Measurements from ENCODE around the gene TNS1. TPM values are rescaled to one million over a fixed set of nuclear protein-coding genes. Genes with fewer than 3 reads are reported as not detected.

Gene TNS1
- total RNA-seq, 1 donor from 2014 or later = 828 TPM

- peaks cover 3% of the 10 kb centered on the region for H3K9me3 ChIP-seq (replicated peaks)
- no peaks in the 10 kb centered on the region for H3K36me3 ChIP-seq
- no peak for TF ChIP-seq CTCF (IDR thresholded peaks at IDR 0.05; ENCODE audit: borderline replicate concordance)
- intact Hi-C loops (cut with micrococcal nuclease) = no loop called here
- H3K4me1 ChIP-seq = no peaks in the 10 kb centered on the region
- H3K4me3 ChIP-seq = no peak overlapping the region
- DNase-seq = no peak
- H3K27ac ChIP-seq (replicated peaks) = no peak overlapping the region
- H3K27me3 ChIP-seq (ENCODE audit: low read depth) = no peaks in the 10 kb centered on the region
These were observed 40.3 kb upstream of the TNS1 start for GRCh38 chr2:218043100-218043499.

- H3K27ac ChIP-seq (replicated peaks) = no peak overlapping the region
- no peaks in the 10 kb centered on the region for H3K4me1 ChIP-seq
- no peak for DNase-seq
- H3K27me3 ChIP-seq (ENCODE audit: low read depth) = no peaks in the 10 kb centered on the region
- intact Hi-C loops (cut with micrococcal nuclease) = no loop called here
- no peak overlapping the region for H3K4me3 ChIP-seq
- no peaks in the 10 kb centered on the region for H3K36me3 ChIP-seq
- H3K9me3 ChIP-seq (replicated peaks) = peaks cover 3% of the 10 kb centered on the region
- TF ChIP-seq CTCF (IDR thresholded peaks at IDR 0.05; ENCODE audit: borderline replicate concordance) = no peak
These were observed 38.7 kb upstream of the TNS1 start for GRCh38 chr2:218041302-218042168.

DNA sequence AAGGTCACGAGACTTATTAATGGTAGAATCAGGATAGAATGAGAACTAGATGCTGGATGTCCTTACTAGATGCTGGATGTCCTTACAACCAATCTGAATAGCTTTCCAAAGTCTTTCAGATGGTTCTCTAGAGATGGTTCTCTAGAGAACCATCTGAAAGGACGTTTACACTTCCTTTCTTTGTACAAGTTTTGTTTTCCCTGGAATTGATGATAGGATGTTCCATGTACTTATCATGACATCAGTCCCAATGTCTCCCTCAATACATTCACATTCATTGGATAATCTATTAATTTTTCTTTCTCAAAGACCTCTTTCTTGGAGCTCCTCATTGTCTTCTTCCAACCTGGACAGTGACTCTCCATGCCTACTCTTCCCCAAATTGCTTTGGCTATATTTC lies 38.1 kb upstream of the TNS1 start:
- no peaks in the 10 kb centered on the region for H3K36me3 ChIP-seq
- H3K9me3 ChIP-seq (replicated peaks) = peaks cover 3% of the 10 kb centered on the region
- no peak for DNase-seq
- H3K27ac ChIP-seq (replicated peaks) = no peak overlapping the region
- H3K4me3 ChIP-seq = no peak overlapping the region
- intact Hi-C loops (cut with micrococcal nuclease) = no loop called here
- no peaks in the 10 kb centered on the region for H3K27me3 ChIP-seq (ENCODE audit: low read depth)
- no peak for TF ChIP-seq CTCF (IDR thresholded peaks at IDR 0.05; ENCODE audit: borderline replicate concordance)
- H3K4me1 ChIP-seq = no peaks in the 10 kb centered on the region

GRCh38 chr2:218039171-218039570 lies 36.4 kb upstream of the TNS1 start:
- Histone ChIP-seq H3K27ac (replicated peaks) (no peak overlapping the region), H3K27me3 (ENCODE audit: low read depth) (peaks cover 4% of the 10 kb centered on the region), H3K4me1 (peaks cover 5% of the 10 kb centered on the region), H3K4me3 (no peak overlapping the region), H3K36me3 (no peaks in the 10 kb centered on the region), H3K9me3 (replicated peaks) (no peaks in the 10 kb centered on the region)
- no peak for DNase-seq
- intact Hi-C loops (cut with micrococcal nuclease) = loop anchor here (10.0 kb wide), 1 partner anchor 254 kb away; no protein-coding TSS in a partner anchor
- no peak for TF ChIP-seq CTCF (IDR thresholded peaks at IDR 0.05; ENCODE audit: borderline replicate concordance)

- intact Hi-C loops (cut with micrococcal nuclease) = loop anchor here (10.0 kb wide), 1 partner anchor 252 kb away; no protein-coding TSS in a partner anchor
These were observed 33.6 kb upstream of the TNS1 start for GRCh38 chr2:218036371-218036770.

More at GRCh38 chr2:218036371-218036770, 33.6 kb upstream of the TNS1 start:
- no peak for DNase-seq
- Histone ChIP-seq H3K9me3 (replicated peaks) (no peaks in the 10 kb centered on the region), H3K4me1 (peaks cover 20% of the 10 kb centered on the region), H3K36me3 (no peaks in the 10 kb centered on the region), H3K27me3 (ENCODE audit: low read depth) (peaks cover 17% of the 10 kb centered on the region), H3K27ac (replicated peaks) (no peak overlapping the region), H3K4me3 (no peak overlapping the region)
- no peak for TF ChIP-seq CTCF (IDR thresholded peaks at IDR 0.05; ENCODE audit: borderline replicate concordance)
